Loucy (cell line): ENCODE data around the gene MPZL3.

ENCODE experiments used
- CTCF ChIP-seq: fragments of 200-600 bp; sonication (generic); conservative IDR thresholded peaks from 2 replicates; pipeline ENCODE4 v1.5.1; 2014; ENCODE audit warnings: mild to moderate bottlenecking, antibody characterized with exemption, low read length
- EZH2phosphoT487 ChIP-seq: fragments of 200-600 bp; IDR thresholded peaks from 2 replicates; pipeline ENCODE4 v1.6.1; 2018; ENCODE audit warnings: antibody characterized with exemption, mild to moderate bottlenecking, moderate library complexity, borderline replicate concordance

GRCh38 chr11:118276422-118276821 lies 24.3 kb upstream of the MPZL3 start:
- TF ChIP-seq CTCF (no peak), EZH2phosphoT487 (no peak)
